HepG2 (cell line): ENCODE results near the gene ICAM2. TPM values are rescaled to one million over a fixed set of nuclear protein-coding genes. Genes with fewer than 3 reads are reported as not detected.
A peak's percentile ranks its signal among the peaks of the same experiment; 100 is the strongest.

Experiments used
- ATAC-seq: fragments of 200-7000 bp; cut with Tn5 transposase; 3 replicates; pipeline ENCODE4 v1.9.1; 2020; ENCODE audit warnings: mild to moderate bottlenecking, moderate library complexity
- BruUV-seq: library from RNA; stranded (reverse); fragments of 400-500 nt; replicated peaks from 2 replicates; lab custom pipeline; 2021; lab: Mats Ljungman, UMichigan
- CTCF ChIA-PET: fragments of 300-600 bp; formaldehyde crosslinking; extraction: SDS; loops from one replicate; lab custom pipeline; 2021; ENCODE audit warnings: low total read pairs, inconsistent platforms, low intra/inter-chr PET ratio; lab: Yijun Ruan, JAX
- POLR2A ChIA-PET: fragments of 350-600 bp; sonication (Branson Sonifier 250); formaldehyde crosslinking; loops from one replicate; lab custom pipeline; 2020; ENCODE audit warnings: antibody characterized with exemption, inconsistent platforms; lab: Yijun Ruan, JAX
- DNase-seq: peaks from one replicate; pipeline ENCODE4 v3.0.0-alpha.2; 2015; ENCODE audit warnings: low spot score
- FAIRE-seq: peaks from 3 replicates; lab custom pipeline; 2011; peaks lifted over from hg19 to GRCh38; lab: Jason Lieb, UNC
- H2AFZ ChIP-seq: one replicate; pipeline ENCODE4 v1.6.1; 2011; ENCODE audit warnings: low read length, inconsistent platforms
- H3K27ac ChIP-seq: fragments of 300-600 bp; 3 replicates; pipeline ENCODE4 v1.8.0; 2011; ENCODE audit warnings: mixed run types, mild to moderate bottlenecking, mixed read lengths, low read length, inconsistent platforms; ENCODE audit not compliant: insufficient read depth; ENCODE audit errors: extremely low read length
- H3K27me3 ChIP-seq, 2 experiments: fragments of 200-600 bp in 1 of 2; 2 replicates in 1 of 2; 3 replicates in 1 of 2; pipeline versions ENCODE4 v1.6.0 to v1.8.0; 2011; ENCODE audit warnings: low read length in 2 of 2, mild to moderate bottlenecking in 2 of 2, moderate library complexity in 2 of 2, inconsistent platforms in 1 of 2; ENCODE audit not compliant: insufficient read depth in 2 of 2, control insufficient read depth in 1 of 2
- H3K36me3 ChIP-seq, 2 experiments: fragments of 200-600 bp in 1 of 2; replicated peaks in 1 of 2; 2 replicates in 1 of 2; 3 replicates in 1 of 2; pipeline versions ENCODE4 v1.5.1 to v1.8.0; 2011; ENCODE audit warnings: low read length in 2 of 2, inconsistent platforms in 1 of 2; ENCODE audit not compliant: insufficient read depth in 2 of 2, control insufficient read depth in 1 of 2
- H3K4me1 ChIP-seq: 2 replicates; pipeline ENCODE4 v1.5.1; 2012; ENCODE audit warnings: low read length, inconsistent platforms; ENCODE audit not compliant: insufficient read depth
- H3K4me2 ChIP-seq: 2 replicates; pipeline ENCODE4 v1.6.0; 2011; ENCODE audit warnings: low read depth, low read length, inconsistent platforms
- H3K4me3 ChIP-seq, 3 experiments: fragments of 200-600 bp in 1 of 3; sonication (generic), shearing (Covaris generic) in 1 of 3; replicated peaks in 1 of 3; 2 replicates each; pipeline ENCODE4 v1.5.1; 2011 to 2016; ENCODE audit warnings: low read length in 3 of 3, inconsistent platforms in 2 of 3, low read depth in 2 of 3, mild to moderate bottlenecking in 2 of 3, control low read depth in 1 of 3, mixed read lengths in 1 of 3; ENCODE audit not compliant: insufficient read depth in 1 of 3
- H3K79me2 ChIP-seq: one replicate; pipeline ENCODE4 v1.6.1; 2011; ENCODE audit warnings: low read length, inconsistent platforms; ENCODE audit not compliant: insufficient read depth
- H3K9ac ChIP-seq: 2 replicates; pipeline ENCODE4 v1.6.0; 2011; ENCODE audit warnings: mild to moderate bottlenecking, low read depth, low read length, inconsistent platforms; ENCODE audit not compliant: insufficient read depth
- H3K9me3 ChIP-seq: 2 replicates; pipeline ENCODE4 v1.5.1; 2012; ENCODE audit warnings: mild to moderate bottlenecking, low read length
- H4K20me1 ChIP-seq: 2 replicates; pipeline ENCODE4 v1.6.0; 2011; ENCODE audit warnings: inconsistent platforms, mild to moderate bottlenecking, low read length, moderate library complexity; ENCODE audit not compliant: insufficient read depth
- CREB1 ChIP-seq, 2 experiments: fragments of 450-650 bp in 1 of 2; IDR thresholded peaks; 2 replicates each; pipeline ENCODE4 v1.6.1; 2016 to 2017; ENCODE audit warnings: control low read depth in 1 of 2, mild to moderate bottlenecking in 1 of 2, missing compliant biosample characterization in 1 of 2, missing genetic modification characterization in 1 of 2
- MAFG ChIP-seq: sonication (generic); formaldehyde crosslinking; IDR thresholded peaks from 2 replicates; pipeline ENCODE4 v1.5.1; 2020; ENCODE audit warnings: mild to moderate bottlenecking, missing genetic modification reagents
- RAD51 ChIP-seq: fragments of 450-650 bp; IDR thresholded peaks from 2 replicates; pipeline ENCODE4 v1.6.1; 2016; ENCODE audit warnings: borderline replicate concordance
- SCMH1 ChIP-seq: sonication (generic); formaldehyde crosslinking; IDR thresholded peaks from 2 replicates; pipeline ENCODE4 v1.9.0; 2021; ENCODE audit warnings: missing genetic modification reagents, mild to moderate bottlenecking, borderline replicate concordance
- WGBS: methylation state at CpG from one replicate; pipeline ENCODE4 v1.1.6; 2017; ENCODE audit warnings: low lambda C conversion rate; 5-methylcytosine and 5-hydroxymethylcytosine counted together
- in situ Hi-C: cut with HindIII; loops from 2 replicates; pipeline ENCODE4 v1.10.0; 2017; ENCODE audit warnings: low pct_unique_long_range_greater_than_20kb; ENCODE audit not compliant: extremely low pct_ligation_motif_present
- intact Hi-C: fragments of 100-400 bp; cut with micrococcal nuclease; formaldehyde crosslinking; loops from one replicate; pipeline ENCODE4 v1.10.0; 2022; ENCODE audit not compliant: unreplicated experiment
- polyA plus RNA-seq, 8 experiments: library from polyadenylated mRNA; depleted of rRNA in 3 of 8; stranded (reverse) in 7 of 8; unstranded in 1 of 8; fragments of >200 nt; fragmentation: Illumina TruSeq in 4 of 8; extraction: Trizol in 4 of 8; gene quantifications; 2 replicates each; pipeline versions ENCODE4 v1.2.1 to v1.2.3, GENCODE V29; 2011 to 2016; ENCODE audit warnings: low read depth in 4 of 8, missing spikeins in 1 of 8, mixed read lengths in 1 of 8; ENCODE audit not compliant: insufficient read depth in 1 of 8
- total RNA-seq, 5 experiments: library from RNA; depleted of rRNA; stranded (reverse); fragments of >200 nt; fragmentation: Illumina TruSeq; extraction: Trizol; gene quantifications; 2 replicates each; pipeline ENCODE4 v1.2.3, GENCODE V29; 2016; ENCODE audit warnings: low read depth in 1 of 5
- TF ChIP-seq, protein P1 (sequence below): sonication (generic); formaldehyde crosslinking; IDR thresholded peaks from 2 replicates; pipeline ENCODE4 v1.4.0; 2020; ENCODE audit warnings: mild to moderate bottlenecking, missing genetic modification reagents
- TF ChIP-seq, protein P2 (sequence below), 2 experiments: sonication (generic) in 1 of 2; formaldehyde crosslinking in 1 of 2; IDR thresholded peaks; 2 replicates each; pipeline versions ENCODE4 v1.5.1 to v1.6.1; 2011 to 2020; ENCODE audit warnings: borderline replicate concordance in 1 of 2, low read depth in 1 of 2, low read length in 1 of 2, mild to moderate bottlenecking in 1 of 2, missing genetic modification reagents in 1 of 2, moderate library complexity in 1 of 2
- TF ChIP-seq, protein P3 (sequence below): fragments of 450-650 bp; IDR thresholded peaks from 2 replicates; pipeline ENCODE4 v1.6.1; 2016

ICAM2 gene
- total and polyA plus RNA-seq, 2 of the 13 experiments (the other 11 are each of a cell fraction or from before 2014, with no cell fraction given): 10.9 to 20.8 TPM

DNA sequence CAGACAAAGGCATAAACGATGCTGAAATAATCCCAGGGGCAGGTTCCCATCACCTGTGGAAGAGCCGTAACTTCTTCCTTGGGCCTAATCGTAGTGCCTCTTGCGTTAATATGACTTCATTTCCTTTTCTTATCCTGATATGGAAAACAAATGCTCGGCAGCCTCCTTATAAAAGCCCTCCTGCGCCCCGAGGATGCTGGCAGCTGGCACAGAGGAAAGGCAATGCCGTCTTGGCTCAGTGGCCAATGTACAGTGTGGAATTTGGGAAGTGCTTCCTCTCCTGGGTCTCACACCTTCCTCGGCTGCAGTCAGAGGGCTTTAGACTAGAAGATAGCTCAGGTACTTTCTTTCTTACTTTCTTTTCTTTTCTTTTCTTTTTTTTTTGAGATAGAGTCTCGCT, 51.2 kb downstream of the ICAM2 start (continued):
- TF ChIP-seq, protein P1, sequence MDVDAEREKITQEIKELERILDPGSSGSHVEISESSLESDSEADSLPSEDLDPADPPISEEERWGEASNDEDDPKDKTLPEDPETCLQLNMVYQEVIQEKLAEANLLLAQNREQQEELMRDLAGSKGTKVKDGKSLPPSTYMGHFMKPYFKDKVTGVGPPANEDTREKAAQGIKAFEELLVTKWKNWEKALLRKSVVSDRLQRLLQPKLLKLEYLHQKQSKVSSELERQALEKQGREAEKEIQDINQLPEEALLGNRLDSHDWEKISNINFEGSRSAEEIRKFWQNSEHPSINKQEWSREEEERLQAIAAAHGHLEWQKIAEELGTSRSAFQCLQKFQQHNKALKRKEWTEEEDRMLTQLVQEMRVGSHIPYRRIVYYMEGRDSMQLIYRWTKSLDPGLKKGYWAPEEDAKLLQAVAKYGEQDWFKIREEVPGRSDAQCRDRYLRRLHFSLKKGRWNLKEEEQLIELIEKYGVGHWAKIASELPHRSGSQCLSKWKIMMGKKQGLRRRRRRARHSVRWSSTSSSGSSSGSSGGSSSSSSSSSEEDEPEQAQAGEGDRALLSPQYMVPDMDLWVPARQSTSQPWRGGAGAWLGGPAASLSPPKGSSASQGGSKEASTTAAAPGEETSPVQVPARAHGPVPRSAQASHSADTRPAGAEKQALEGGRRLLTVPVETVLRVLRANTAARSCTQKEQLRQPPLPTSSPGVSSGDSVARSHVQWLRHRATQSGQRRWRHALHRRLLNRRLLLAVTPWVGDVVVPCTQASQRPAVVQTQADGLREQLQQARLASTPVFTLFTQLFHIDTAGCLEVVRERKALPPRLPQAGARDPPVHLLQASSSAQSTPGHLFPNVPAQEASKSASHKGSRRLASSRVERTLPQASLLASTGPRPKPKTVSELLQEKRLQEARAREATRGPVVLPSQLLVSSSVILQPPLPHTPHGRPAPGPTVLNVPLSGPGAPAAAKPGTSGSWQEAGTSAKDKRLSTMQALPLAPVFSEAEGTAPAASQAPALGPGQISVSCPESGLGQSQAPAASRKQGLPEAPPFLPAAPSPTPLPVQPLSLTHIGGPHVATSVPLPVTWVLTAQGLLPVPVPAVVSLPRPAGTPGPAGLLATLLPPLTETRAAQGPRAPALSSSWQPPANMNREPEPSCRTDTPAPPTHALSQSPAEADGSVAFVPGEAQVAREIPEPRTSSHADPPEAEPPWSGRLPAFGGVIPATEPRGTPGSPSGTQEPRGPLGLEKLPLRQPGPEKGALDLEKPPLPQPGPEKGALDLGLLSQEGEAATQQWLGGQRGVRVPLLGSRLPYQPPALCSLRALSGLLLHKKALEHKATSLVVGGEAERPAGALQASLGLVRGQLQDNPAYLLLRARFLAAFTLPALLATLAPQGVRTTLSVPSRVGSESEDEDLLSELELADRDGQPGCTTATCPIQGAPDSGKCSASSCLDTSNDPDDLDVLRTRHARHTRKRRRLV (CRISPR knock-in tag): no peak
- TF ChIP-seq MAFG (CRISPR knock-in tag): no peak
- TF ChIP-seq, all 625 proteins: peak for 0

DNA sequence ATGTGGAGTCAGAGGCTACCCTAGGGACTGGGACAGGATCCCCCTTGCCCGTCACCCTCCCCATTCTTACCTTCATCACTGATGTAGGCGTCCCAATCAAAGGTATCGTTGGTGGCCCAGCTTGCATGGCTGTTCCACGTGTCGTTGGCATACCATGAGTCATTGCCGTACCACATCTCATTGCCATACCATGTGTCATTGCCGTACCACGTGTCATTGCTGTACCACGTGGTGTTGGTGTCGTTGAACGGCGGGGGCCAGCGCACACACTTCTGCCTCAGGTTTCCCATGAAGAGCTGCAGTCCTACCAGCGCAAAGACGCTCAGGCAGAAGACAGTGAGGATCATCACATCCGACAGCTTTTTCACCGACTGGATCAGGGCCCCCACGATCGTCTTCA, 52.5 kb downstream of the ICAM2 start:
- Histone ChIP-seq H4K20me1 (no peaks in the 10 kb centered on the region), H3K27me3 (peaks cover 5 to 25% of the 10 kb centered on the region in 2 experiments; a peak in 4 of 5 replicates), H3K4me1 (no peaks in the 10 kb centered on the region), H3K9me3 (no peaks in the 10 kb centered on the region), H3K27ac (no peak overlapping the region), H3K79me2 (no peaks in the 10 kb centered on the region), H2AFZ (no peak overlapping the region), H3K36me3 (no peaks in the 10 kb centered on the region), H3K4me3 (no peak overlapping the region), H3K9ac (no peak overlapping the region), H3K4me2 (no peak overlapping the region)
- CTCF ChIA-PET: no interaction called here
- TF ChIP-seq, protein P2, sequence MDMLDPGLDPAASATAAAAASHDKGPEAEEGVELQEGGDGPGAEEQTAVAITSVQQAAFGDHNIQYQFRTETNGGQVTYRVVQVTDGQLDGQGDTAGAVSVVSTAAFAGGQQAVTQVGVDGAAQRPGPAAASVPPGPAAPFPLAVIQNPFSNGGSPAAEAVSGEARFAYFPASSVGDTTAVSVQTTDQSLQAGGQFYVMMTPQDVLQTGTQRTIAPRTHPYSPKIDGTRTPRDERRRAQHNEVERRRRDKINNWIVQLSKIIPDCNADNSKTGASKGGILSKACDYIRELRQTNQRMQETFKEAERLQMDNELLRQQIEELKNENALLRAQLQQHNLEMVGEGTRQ (IDR thresholded peaks at IDR 0.05; ENCODE audit: low read depth, low read length): peak; percentile 90
- TF ChIP-seq, protein P2 (CRISPR knock-in tag; IDR thresholded peaks at IDR 0.05; ENCODE audit: borderline replicate concordance): no peak
- TF ChIP-seq RAD51 (peak; percentile 76; the same call in 1 of the 2 replicates), CREB1 (IDR thresholded peaks at IDR 0.05) (peak; percentile 42; the same call in 1 of the 2 replicates), CREB1 (CRISPR knock-in tag; IDR thresholded peaks at IDR 0.05) (no peak), SCMH1 (CRISPR knock-in tag) (no peak)
- TF ChIP-seq, protein P3, sequence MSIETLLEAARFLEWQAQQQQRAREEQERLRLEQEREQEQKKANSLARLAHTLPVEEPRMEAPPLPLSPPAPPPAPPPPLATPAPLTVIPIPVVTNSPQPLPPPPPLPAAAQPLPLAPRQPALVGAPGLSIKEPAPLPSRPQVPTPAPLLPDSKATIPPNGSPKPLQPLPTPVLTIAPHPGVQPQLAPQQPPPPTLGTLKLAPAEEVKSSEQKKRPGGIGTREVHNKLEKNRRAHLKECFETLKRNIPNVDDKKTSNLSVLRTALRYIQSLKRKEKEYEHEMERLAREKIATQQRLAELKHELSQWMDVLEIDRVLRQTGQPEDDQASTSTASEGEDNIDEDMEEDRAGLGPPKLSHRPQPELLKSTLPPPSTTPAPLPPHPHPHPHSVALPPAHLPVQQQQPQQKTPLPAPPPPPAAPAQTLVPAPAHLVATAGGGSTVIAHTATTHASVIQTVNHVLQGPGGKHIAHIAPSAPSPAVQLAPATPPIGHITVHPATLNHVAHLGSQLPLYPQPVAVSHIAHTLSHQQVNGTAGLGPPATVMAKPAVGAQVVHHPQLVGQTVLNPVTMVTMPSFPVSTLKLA: peak; percentile 99
- POLR2A ChIA-PET: no interaction called here
- intact Hi-C loops: no loop called here
- no TSS peak for BruUV-seq
- ATAC-seq (no peak), DNase-seq (no peak), FAIRE-seq (no peak)
- in situ Hi-C loops: no loop called here
- WGBS: 55% methylated on average over 19 of the region's 19 CpGs
